Measurements from ENCODE around the gene ANAPC1.

- TF ChIP-seq, protein P1, sequence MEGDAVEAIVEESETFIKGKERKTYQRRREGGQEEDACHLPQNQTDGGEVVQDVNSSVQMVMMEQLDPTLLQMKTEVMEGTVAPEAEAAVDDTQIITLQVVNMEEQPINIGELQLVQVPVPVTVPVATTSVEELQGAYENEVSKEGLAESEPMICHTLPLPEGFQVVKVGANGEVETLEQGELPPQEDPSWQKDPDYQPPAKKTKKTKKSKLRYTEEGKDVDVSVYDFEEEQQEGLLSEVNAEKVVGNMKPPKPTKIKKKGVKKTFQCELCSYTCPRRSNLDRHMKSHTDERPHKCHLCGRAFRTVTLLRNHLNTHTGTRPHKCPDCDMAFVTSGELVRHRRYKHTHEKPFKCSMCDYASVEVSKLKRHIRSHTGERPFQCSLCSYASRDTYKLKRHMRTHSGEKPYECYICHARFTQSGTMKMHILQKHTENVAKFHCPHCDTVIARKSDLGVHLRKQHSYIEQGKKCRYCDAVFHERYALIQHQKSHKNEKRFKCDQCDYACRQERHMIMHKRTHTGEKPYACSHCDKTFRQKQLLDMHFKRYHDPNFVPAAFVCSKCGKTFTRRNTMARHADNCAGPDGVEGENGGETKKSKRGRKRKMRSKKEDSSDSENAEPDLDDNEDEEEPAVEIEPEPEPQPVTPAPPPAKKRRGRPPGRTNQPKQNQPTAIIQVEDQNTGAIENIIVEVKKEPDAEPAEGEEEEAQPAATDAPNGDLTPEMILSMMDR (IDR thresholded peaks at IDR 0.05; ENCODE audit: borderline replicate concordance, extremely low read depth, low read length, poor library complexity, severe bottlenecking), result no peak
- TF ChIP-seq EZH2 (IDR thresholded peaks at IDR 0.05; ENCODE audit: borderline replicate concordance, low read depth, low read length, severe bottlenecking), result no peak
Observed at GRCh38 chr2:111917106-111917505, 33.1 kb upstream of the ANAPC1 start.
